Suprapubic skin (tissue), 4 donors: ENCODE data around the gene NPTXR. TPM values are rescaled to one million over a fixed set of nuclear protein-coding genes. Genes with fewer than 3 reads are reported as not detected.

Source experiments
- DNase-seq, 2 donors: peaks; one replicate each; pipeline ENCODE4 v3.0.0-alpha.2; 2019; ENCODE audit warnings: low spot score in 2 of 2
- H3K27ac ChIP-seq: fragments of 200-600 bp; sonication (generic); one replicate; pipeline ENCODE4 v1.5.1; 2019
- H3K27me3 ChIP-seq: fragments of 200-600 bp; sonication (generic); one replicate; pipeline ENCODE4 v1.5.1; 2019
- H3K36me3 ChIP-seq: fragments of 200-600 bp; sonication (generic); one replicate; pipeline ENCODE4 v1.5.1; 2019
- H3K4me1 ChIP-seq: fragments of 200-600 bp; sonication (generic); one replicate; pipeline ENCODE4 v1.5.1; 2019
- H3K4me3 ChIP-seq: fragments of 200-600 bp; sonication (generic); one replicate; pipeline ENCODE4 v1.5.1; 2019; ENCODE audit warnings: mild to moderate bottlenecking
- H3K9me3 ChIP-seq: fragments of 200-600 bp; sonication (generic); one replicate; pipeline ENCODE4 v1.5.1; 2019
- EP300 ChIP-seq: sonication (generic); formaldehyde crosslinking; IDR thresholded peaks from one replicate; pipeline ENCODE4 v1.6.1; 2017; ENCODE audit warnings: antibody characterized with exemption
- POLR2A ChIP-seq, 2 donors: fragments of 450-650 bp; IDR thresholded peaks; one replicate each; pipeline ENCODE4 v1.6.1; 2017; ENCODE audit warnings: antibody characterized with exemption in 2 of 2, mild to moderate bottlenecking in 2 of 2, moderate library complexity in 2 of 2
- POLR2AphosphoS5 ChIP-seq, 3 donors: sonication (generic); formaldehyde crosslinking; IDR thresholded peaks; one replicate each; pipeline ENCODE4 v1.6.1; 2017; ENCODE audit warnings: antibody characterized with exemption in 3 of 3
- WGBS: methylation state at CpG from one replicate; pipeline ENCODE4 v1.1.5; 2018; 5-methylcytosine and 5-hydroxymethylcytosine counted together
- total RNA-seq, 4 donors: library from RNA; depleted of rRNA; stranded (reverse); fragments of >200 nt; gene quantifications; one replicate each; pipeline ENCODE4 v1.1.0, GENCODE V29; 2016
- TF ChIP-seq, protein P1 (sequence below), 2 donors: fragments of 200-600 bp in 1 of 2; fragments of 450-650 bp in 1 of 2; sonication (generic) in 1 of 2; IDR thresholded peaks; one replicate each; pipeline ENCODE4 v1.5.1; 2016 to 2019; ENCODE audit warnings: antibody characterized with exemption in 2 of 2, mild to moderate bottlenecking in 1 of 2, moderate library complexity in 1 of 2

The NPTXR gene
- total RNA-seq = 1 to 10 TPM; 1.0 to 2.4 (median 2.1) TPM

GRCh38 chr22:38843657-38844314 lies at the start of gene NPTXR:
NPTXR (minus strand) TSS chr22:38844028.
- no peak within 1 kb of the TSS for H3K27ac ChIP-seq
- H3K4me3 ChIP-seq = peak within 1 kb of the TSS; percentile 58
- H3K9me3 ChIP-seq = no peaks in the 10 kb centered on the region
- no peaks in the 10 kb centered on the region for H3K36me3 ChIP-seq
- H3K4me1 ChIP-seq = peaks cover 18% of the 10 kb centered on the region
- TF ChIP-seq, protein P1, sequence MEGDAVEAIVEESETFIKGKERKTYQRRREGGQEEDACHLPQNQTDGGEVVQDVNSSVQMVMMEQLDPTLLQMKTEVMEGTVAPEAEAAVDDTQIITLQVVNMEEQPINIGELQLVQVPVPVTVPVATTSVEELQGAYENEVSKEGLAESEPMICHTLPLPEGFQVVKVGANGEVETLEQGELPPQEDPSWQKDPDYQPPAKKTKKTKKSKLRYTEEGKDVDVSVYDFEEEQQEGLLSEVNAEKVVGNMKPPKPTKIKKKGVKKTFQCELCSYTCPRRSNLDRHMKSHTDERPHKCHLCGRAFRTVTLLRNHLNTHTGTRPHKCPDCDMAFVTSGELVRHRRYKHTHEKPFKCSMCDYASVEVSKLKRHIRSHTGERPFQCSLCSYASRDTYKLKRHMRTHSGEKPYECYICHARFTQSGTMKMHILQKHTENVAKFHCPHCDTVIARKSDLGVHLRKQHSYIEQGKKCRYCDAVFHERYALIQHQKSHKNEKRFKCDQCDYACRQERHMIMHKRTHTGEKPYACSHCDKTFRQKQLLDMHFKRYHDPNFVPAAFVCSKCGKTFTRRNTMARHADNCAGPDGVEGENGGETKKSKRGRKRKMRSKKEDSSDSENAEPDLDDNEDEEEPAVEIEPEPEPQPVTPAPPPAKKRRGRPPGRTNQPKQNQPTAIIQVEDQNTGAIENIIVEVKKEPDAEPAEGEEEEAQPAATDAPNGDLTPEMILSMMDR (IDR thresholded peaks at IDR 0.05) = no peak
- no peak for TF ChIP-seq POLR2A (IDR thresholded peaks at IDR 0.05)
- TF ChIP-seq EP300 = no peak
- TF ChIP-seq POLR2AphosphoS5 (IDR thresholded peaks at IDR 0.05) = no peak
- WGBS = no CpG with 5 or more reads among the region's 105 CpGs
- H3K27me3 ChIP-seq = peaks cover 39% of the 10 kb centered on the region
- no peak for DNase-seq

GRCh38 chr22:38891256-38891655 lies 47.4 kb upstream of the NPTXR start:
- no peaks in the 10 kb centered on the region for H3K36me3 ChIP-seq
- no peak overlapping the region for H3K4me3 ChIP-seq
- H3K27me3 ChIP-seq = peaks cover 10% of the 10 kb centered on the region
- WGBS = 62% methylated on average over 9 of the region's 9 CpGs
- H3K9me3 ChIP-seq = no peaks in the 10 kb centered on the region
- H3K4me1 ChIP-seq = no peaks in the 10 kb centered on the region
- H3K27ac ChIP-seq = no peak overlapping the region
- no peak for DNase-seq
- TF ChIP-seq, protein P1 (IDR thresholded peaks at IDR 0.05) = no peak
- no peak for TF ChIP-seq EP300
- TF ChIP-seq POLR2A (IDR thresholded peaks at IDR 0.05) = no peak
- no peak for TF ChIP-seq POLR2AphosphoS5 (IDR thresholded peaks at IDR 0.05)

DNA sequence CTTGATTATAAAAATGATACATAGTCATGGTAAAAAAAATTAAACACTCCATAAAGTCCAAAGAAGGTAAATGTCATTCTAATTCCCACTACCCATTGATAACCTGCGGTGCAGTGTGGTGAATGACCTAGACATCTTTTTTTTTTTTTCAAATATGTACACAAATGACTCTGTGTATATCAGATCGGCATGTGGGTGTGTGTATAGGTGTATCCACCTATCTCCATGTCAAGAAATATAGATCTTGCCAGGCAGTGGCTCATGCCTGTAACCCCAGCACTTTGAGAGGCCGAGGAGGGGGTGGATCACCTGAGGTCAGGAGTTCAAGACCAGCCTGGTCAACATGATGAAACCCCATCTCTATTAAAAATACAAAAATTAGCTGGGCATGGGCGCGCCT lies 46.5 kb upstream of the NPTXR start:
- TF ChIP-seq POLR2A (IDR thresholded peaks at IDR 0.05) = no peak
- TF ChIP-seq POLR2AphosphoS5 (IDR thresholded peaks at IDR 0.05) = no peak
- TF ChIP-seq EP300 = no peak
- TF ChIP-seq, protein P1 (IDR thresholded peaks at IDR 0.05) = no peak

DNA sequence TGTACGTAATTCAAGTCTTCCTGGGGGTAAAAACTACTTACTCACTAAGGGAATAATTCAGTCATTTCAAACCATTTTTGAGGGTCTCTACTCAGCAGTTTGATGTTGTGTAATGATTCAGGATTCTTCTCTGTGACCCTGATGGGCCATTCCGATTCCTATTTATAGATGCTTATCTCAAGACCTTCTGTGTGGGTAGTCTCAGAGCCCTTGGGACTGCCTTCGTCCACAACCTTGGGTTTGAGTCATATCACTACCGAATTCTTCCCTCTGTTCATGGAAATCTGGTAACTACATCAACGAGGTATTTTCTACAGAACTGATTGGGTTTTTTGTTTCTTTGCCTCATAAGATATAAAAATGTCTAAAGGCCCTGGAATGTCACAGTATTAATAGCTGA lies 42.5 kb upstream of the NPTXR start:
- Histone ChIP-seq H3K4me3 (no peak overlapping the region), H3K27ac (no peak overlapping the region), H3K9me3 (no peaks in the 10 kb centered on the region), H3K36me3 (no peaks in the 10 kb centered on the region), H3K4me1 (peaks cover 24% of the 10 kb centered on the region), H3K27me3 (peaks cover 3% of the 10 kb centered on the region)
- 71% methylated on average over 5 of the region's 5 CpGs for WGBS
- TF ChIP-seq EP300 (no peak), POLR2A (IDR thresholded peaks at IDR 0.05) (no peak), POLR2AphosphoS5 (IDR thresholded peaks at IDR 0.05) (no peak)
- TF ChIP-seq, protein P1 (IDR thresholded peaks at IDR 0.05) = no peak
- DNase-seq = no peak

More for the DNA sequence above, 46.5 kb upstream of the NPTXR start:
- Histone ChIP-seq H3K4me1 (no peaks in the 10 kb centered on the region), H3K27me3 (peaks cover 10% of the 10 kb centered on the region), H3K4me3 (no peak overlapping the region), H3K27ac (no peak overlapping the region), H3K9me3 (no peaks in the 10 kb centered on the region), H3K36me3 (no peaks in the 10 kb centered on the region)
- 81% methylated on average over 5 of the region's 5 CpGs for WGBS
- DNase-seq = no peak

DNA sequence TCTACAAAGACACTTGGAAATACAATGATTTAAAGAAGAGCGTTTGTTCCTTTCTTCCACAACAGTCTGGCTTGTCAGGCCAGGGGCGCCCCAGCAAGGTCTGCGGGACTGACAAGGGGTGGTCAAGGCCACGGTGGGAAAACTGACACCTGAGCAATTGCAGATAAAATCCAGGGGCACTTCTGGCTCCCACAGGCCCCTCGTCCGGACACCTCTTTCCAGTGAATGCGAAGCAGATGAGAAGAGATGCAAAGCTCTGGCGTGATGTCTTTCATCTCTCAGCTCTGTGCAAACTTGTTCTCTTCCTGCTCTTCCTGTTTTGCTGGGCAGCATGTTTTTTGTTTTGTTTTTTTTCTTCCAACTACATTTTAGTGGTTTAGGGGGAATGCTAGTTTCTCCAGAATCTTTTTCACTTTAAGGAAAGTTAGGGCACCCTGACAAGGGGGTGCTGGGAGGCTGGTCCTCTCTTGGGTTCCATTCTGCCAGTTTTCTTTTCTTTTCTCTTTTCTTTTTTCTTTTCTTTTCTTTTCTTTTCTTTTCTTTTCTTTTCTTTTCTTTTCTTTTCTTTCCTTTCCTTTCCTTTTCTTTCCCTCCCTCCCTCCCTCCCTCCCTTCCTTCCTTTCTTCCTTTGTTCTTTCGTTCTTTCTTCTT lies 39.3 kb upstream of the NPTXR start:
- Histone ChIP-seq H3K4me1 (peaks cover 28% of the 10 kb centered on the region), H3K4me3 (no peak overlapping the region), H3K36me3 (no peaks in the 10 kb centered on the region), H3K27me3 (no peaks in the 10 kb centered on the region), H3K27ac (no peak overlapping the region), H3K9me3 (no peaks in the 10 kb centered on the region)
- TF ChIP-seq POLR2AphosphoS5 (IDR thresholded peaks at IDR 0.05) = no peak
- TF ChIP-seq POLR2A (IDR thresholded peaks at IDR 0.05) = no peak
- TF ChIP-seq EP300 = no peak
- WGBS = 37% methylated on average over 9 of the region's 9 CpGs
- DNase-seq = no peak
